ENCODE measurements around the gene MMP14. TPM values are rescaled to one million over a fixed set of nuclear protein-coding genes. Genes with fewer than 3 reads are reported as not detected.

The MMP14 gene
- total RNA-seq, 3 donors from 2014 or later: 84.4 to 361 (median 136) TPM

DNA sequence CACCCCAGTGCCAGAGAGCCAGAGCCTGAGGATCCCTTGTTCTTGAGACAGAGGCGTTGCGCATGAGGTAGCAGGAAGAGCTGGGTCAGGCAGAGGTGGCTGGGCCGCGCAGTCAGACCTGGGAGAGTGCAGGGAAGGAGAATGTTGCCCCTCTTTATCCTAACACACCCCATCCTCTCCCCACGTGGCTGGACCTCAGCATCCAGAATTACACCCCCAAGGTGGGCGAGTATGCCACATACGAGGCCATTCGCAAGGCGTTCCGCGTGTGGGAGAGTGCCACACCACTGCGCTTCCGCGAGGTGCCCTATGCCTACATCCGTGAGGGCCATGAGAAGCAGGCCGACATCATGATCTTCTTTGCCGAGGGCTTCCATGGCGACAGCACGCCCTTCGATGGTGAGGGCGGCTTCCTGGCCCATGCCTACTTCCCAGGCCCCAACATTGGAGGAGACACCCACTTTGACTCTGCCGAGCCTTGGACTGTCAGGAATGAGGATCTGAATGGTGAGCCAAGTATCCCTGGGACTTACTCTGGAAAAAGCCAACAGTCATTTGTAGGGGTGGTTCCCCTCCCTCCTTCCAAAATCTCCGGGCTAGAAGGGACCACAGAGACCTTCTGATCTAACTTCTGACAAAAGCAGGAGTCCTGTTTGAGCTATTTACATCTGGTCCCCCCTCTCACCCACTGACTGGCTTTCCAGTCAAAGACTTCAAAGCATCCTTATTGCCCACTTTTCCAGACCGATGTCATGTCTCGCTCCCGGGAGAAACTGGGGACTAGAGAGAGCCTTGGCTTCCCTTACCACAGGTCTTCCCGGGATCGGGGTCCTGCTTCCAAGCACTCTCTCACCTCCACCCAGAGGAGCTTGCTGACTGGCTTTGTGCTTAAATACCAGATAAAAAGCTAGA lies 6.1 kb downstream of the MMP14 start:
- Histone ChIP-seq H3K27ac (peak overlapping the region; percentile 68 to 97), H3K4me1 (peaks cover 3 to 13% of the 10 kb centered on the region in 2 donors)
- no peak for DNase-seq (ENCODE audit: low spot score in 2 of 2)

DNA sequence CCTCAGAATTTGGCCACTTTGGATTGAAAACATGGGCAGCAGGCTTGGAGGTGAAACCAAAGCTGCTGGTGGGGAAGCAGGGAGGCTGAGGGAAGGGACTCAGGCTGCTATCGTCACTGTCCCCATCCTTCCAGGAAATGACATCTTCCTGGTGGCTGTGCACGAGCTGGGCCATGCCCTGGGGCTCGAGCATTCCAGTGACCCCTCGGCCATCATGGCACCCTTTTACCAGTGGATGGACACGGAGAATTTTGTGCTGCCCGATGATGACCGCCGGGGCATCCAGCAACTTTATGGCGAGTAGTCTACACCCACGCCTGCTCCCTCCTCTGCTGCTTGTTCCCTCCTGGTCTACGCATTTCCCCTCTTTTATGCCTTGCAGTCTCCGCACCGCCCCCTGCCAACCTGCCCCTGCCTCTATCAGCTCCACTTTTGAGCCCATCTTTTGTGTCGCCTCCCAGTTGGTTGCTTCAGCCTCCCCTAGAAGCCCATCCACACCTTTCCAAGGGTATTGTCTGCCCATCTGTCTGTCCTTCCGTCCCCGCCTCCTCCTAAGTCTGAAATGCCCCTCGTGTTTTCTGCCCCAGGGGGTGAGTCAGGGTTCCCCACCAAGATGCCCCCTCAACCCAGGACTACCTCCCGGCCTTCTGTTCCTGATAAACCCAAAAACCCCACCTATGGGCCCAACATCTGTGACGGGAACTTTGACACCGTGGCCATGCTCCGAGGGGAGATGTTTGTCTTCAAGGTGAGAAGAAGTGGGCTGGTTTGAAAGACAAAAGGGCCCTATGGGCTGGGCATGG lies 6.9 kb downstream of the MMP14 start:
- Histone ChIP-seq H3K27ac (peak overlapping the region; percentile 68 to 97), H3K9me3 (no peaks in the 10 kb centered on the region), H3K4me1 (peaks cover 8 to 19% of the 10 kb centered on the region in 2 donors), H3K27me3 (no peaks in the 10 kb centered on the region), H3K4me3 (peak overlapping the region in 1 of 3 donors; percentile 46), H3K36me3 (peaks cover 6% of the 10 kb centered on the region)
- intact Hi-C loops (cut with DNase I; ENCODE audit: low total_unique reads): no loop called here
- DNase-seq (ENCODE audit: low spot score in 2 of 2): no peak
- TF ChIP-seq POLR2A (IDR thresholded peaks at IDR 0.05) (no peak), POLR2AphosphoS5 (IDR thresholded peaks at IDR 0.05) (no peak)
- TF ChIP-seq, protein P1, sequence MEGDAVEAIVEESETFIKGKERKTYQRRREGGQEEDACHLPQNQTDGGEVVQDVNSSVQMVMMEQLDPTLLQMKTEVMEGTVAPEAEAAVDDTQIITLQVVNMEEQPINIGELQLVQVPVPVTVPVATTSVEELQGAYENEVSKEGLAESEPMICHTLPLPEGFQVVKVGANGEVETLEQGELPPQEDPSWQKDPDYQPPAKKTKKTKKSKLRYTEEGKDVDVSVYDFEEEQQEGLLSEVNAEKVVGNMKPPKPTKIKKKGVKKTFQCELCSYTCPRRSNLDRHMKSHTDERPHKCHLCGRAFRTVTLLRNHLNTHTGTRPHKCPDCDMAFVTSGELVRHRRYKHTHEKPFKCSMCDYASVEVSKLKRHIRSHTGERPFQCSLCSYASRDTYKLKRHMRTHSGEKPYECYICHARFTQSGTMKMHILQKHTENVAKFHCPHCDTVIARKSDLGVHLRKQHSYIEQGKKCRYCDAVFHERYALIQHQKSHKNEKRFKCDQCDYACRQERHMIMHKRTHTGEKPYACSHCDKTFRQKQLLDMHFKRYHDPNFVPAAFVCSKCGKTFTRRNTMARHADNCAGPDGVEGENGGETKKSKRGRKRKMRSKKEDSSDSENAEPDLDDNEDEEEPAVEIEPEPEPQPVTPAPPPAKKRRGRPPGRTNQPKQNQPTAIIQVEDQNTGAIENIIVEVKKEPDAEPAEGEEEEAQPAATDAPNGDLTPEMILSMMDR (IDR thresholded peaks at IDR 0.05): no peak

More for the DNA sequence above, 6.1 kb downstream of the MMP14 start:
- no peaks in the 10 kb centered on the region for H3K27me3 ChIP-seq
- no peaks in the 10 kb centered on the region for H3K9me3 ChIP-seq
- peaks cover 6% of the 10 kb centered on the region for H3K36me3 ChIP-seq
- TF ChIP-seq, protein P1 (IDR thresholded peaks at IDR 0.05): no peak
- peak in 1 of 3 donors; percentile 6 for TF ChIP-seq POLR2AphosphoS5 (IDR thresholded peaks at IDR 0.05)
- intact Hi-C loops (cut with DNase I; ENCODE audit: low total_unique reads): no loop called here
- H3K4me3 ChIP-seq: peak overlapping the region in 1 of 3 donors; percentile 46

DNA sequence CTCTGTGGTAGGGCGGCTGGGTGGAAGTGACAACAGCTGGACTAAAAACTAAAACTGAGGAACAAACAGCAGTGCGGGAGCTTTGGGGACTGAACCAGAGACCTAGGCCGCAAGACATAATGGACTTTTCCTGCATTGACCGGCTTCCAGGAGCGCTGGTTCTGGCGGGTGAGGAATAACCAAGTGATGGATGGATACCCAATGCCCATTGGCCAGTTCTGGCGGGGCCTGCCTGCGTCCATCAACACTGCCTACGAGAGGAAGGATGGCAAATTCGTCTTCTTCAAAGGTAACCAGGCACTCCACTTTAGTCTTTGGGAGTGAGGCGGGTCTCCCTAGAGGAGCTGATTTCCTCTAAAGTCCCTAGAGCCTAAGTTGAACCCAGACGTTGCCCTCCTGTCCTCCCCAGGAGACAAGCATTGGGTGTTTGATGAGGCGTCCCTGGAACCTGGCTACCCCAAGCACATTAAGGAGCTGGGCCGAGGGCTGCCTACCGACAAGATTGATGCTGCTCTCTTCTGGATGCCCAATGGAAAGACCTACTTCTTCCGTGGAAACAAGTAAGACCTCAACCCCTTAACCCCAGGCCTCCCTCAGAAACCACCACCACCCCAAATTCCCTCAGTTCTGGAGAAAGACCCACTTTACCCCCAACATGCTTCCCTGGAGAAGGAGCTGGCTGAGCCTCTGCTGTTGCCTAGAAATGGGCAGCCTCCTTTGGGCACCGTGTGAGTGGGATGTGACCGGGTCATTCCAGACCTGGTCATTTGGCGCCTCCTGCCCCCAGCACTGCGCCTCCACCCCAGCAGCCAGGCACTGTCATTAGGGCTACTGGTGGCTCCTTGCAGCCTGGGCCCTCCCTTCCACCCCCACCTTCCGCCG lies 8.1 kb downstream of the MMP14 start:
- intact Hi-C loops (cut with DNase I; ENCODE audit: low total_unique reads): no loop called here
- TF ChIP-seq, protein P1 (IDR thresholded peaks at IDR 0.05): no peak
- TF ChIP-seq POLR2A (IDR thresholded peaks at IDR 0.05) (no peak), POLR2AphosphoS5 (IDR thresholded peaks at IDR 0.05) (no peak)
- Histone ChIP-seq H3K36me3 (peaks cover 6% of the 10 kb centered on the region), H3K4me3 (peak overlapping the region in 1 of 3 donors; percentile 25), H3K27ac (peak overlapping the region; percentile 91 to 97), H3K4me1 (peaks cover 8 to 9% of the 10 kb centered on the region in 2 donors), H3K27me3 (no peaks in the 10 kb centered on the region), H3K9me3 (no peaks in the 10 kb centered on the region)
- no peak for DNase-seq (ENCODE audit: low spot score in 2 of 2)

DNA sequence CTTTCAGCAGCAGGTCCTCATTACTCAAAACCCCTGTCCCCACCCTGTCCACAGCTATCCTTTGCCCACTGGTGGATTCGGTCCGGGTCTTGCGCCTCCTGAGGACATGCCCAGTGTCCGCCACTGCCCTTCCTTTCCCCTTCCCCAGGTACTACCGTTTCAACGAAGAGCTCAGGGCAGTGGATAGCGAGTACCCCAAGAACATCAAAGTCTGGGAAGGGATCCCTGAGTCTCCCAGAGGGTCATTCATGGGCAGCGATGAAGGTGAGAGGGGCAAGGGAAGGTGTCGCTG lies 8.7 kb downstream of the MMP14 start:
- intact Hi-C loops (cut with DNase I; ENCODE audit: low total_unique reads): no loop called here
- Histone ChIP-seq H3K4me3 (peak overlapping the region in 1 of 3 donors; percentile 25), H3K27me3 (no peaks in the 10 kb centered on the region), H3K36me3 (peaks cover 6% of the 10 kb centered on the region), H3K4me1 (peaks cover 7 to 15% of the 10 kb centered on the region in 2 donors), H3K27ac (peak overlapping the region; percentile 91 to 97), H3K9me3 (no peaks in the 10 kb centered on the region)
- no peak for DNase-seq (ENCODE audit: low spot score in 2 of 2)
- TF ChIP-seq POLR2A (IDR thresholded peaks at IDR 0.05): no peak
- TF ChIP-seq, protein P1 (IDR thresholded peaks at IDR 0.05): no peak
- TF ChIP-seq POLR2AphosphoS5 (IDR thresholded peaks at IDR 0.05): no peak
